Measurements from ENCODE around the gene PROCR. TPM values are rescaled to one million over a fixed set of nuclear protein-coding genes. Genes with fewer than 3 reads are reported as not detected.
A peak's percentile ranks its signal among the peaks of the same experiment; 100 is the strongest.

The PROCR gene
- total and polyA plus RNA-seq, 9 of the 15 experiments (the other 6 are each of a cell fraction or from before 2014, with no cell fraction given), result 1.6 to 7.1 (median 4.0) TPM

DNA sequence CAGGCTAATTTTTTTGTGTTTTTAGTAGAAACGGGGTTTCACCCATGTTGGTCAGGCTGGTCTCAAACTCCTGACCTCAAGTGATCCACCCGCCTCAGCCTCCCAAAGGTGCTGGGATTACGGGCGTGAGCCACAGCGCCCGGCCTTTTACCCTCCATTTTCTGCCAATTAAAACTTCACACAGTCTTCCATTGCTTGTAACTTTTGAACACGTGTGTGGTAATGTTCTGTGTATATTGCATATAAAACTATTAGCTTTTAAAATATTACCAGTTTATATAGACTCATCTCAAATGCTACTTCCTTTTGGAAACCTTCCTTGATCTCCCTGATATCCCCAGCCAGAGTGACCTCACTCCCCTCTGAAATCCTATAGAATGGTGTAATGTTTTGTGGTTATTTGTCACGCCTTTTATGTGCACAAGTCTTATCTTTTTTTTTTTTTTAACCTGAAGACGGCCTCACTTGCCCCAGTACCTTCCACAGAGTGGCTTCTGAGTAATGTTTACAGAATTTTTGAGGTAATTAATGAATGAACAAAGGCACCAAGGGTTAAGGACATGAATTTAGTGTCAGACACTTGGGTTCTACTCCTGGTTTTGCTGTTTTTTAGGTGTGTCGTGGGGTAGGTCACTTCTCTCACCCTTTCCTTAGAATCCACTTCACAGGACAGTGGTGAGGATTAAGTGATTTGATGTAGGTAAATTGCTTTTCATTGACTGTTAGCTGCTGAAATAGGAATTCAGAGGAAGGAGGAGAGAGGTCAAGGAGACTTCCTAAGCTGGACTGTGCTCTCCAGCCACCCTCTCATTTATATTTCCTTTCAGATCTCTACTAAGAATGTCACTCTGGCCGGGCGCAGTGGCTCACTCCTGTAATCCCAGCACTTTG, 43.4 kb downstream of the PROCR start (continued):
- TF ChIP-seq, protein P1, sequence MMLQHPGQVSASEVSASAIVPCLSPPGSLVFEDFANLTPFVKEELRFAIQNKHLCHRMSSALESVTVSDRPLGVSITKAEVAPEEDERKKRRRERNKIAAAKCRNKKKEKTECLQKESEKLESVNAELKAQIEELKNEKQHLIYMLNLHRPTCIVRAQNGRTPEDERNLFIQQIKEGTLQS (IDR thresholded peaks at IDR 0.05), result peak; percentile 81
- TF ChIP-seq, protein P1 (CRISPR knock-in tag; conservative IDR thresholded peaks at IDR 0.05), result no peak
- TF ChIP-seq LEF1 (IDR thresholded peaks at IDR 0.05) (peak; percentile 35; the same call in 1 of the 2 replicates), MBD2 (IDR thresholded peaks at IDR 0.05; ENCODE audit: borderline replicate concordance, low read depth) (no peak), ATF7 (IDR thresholded peaks at IDR 0.05) (peak; percentile 91), FOXJ3 (CRISPR knock-in tag; IDR thresholded peaks at IDR 0.05) (no peak), SMARCE1 (IDR thresholded peaks at IDR 0.05) (peak; percentile 79; the same call in 1 of the 2 replicates), DDX20 (tag; IDR thresholded peaks at IDR 0.05; ENCODE audit: low read depth) (no peak), CEBPB (tag; IDR thresholded peaks at IDR 0.05) (peak; percentile 55), MTA3 (IDR thresholded peaks at IDR 0.05; ENCODE audit: borderline replicate concordance) (no peak)
- TF ChIP-seq, protein P2, sequence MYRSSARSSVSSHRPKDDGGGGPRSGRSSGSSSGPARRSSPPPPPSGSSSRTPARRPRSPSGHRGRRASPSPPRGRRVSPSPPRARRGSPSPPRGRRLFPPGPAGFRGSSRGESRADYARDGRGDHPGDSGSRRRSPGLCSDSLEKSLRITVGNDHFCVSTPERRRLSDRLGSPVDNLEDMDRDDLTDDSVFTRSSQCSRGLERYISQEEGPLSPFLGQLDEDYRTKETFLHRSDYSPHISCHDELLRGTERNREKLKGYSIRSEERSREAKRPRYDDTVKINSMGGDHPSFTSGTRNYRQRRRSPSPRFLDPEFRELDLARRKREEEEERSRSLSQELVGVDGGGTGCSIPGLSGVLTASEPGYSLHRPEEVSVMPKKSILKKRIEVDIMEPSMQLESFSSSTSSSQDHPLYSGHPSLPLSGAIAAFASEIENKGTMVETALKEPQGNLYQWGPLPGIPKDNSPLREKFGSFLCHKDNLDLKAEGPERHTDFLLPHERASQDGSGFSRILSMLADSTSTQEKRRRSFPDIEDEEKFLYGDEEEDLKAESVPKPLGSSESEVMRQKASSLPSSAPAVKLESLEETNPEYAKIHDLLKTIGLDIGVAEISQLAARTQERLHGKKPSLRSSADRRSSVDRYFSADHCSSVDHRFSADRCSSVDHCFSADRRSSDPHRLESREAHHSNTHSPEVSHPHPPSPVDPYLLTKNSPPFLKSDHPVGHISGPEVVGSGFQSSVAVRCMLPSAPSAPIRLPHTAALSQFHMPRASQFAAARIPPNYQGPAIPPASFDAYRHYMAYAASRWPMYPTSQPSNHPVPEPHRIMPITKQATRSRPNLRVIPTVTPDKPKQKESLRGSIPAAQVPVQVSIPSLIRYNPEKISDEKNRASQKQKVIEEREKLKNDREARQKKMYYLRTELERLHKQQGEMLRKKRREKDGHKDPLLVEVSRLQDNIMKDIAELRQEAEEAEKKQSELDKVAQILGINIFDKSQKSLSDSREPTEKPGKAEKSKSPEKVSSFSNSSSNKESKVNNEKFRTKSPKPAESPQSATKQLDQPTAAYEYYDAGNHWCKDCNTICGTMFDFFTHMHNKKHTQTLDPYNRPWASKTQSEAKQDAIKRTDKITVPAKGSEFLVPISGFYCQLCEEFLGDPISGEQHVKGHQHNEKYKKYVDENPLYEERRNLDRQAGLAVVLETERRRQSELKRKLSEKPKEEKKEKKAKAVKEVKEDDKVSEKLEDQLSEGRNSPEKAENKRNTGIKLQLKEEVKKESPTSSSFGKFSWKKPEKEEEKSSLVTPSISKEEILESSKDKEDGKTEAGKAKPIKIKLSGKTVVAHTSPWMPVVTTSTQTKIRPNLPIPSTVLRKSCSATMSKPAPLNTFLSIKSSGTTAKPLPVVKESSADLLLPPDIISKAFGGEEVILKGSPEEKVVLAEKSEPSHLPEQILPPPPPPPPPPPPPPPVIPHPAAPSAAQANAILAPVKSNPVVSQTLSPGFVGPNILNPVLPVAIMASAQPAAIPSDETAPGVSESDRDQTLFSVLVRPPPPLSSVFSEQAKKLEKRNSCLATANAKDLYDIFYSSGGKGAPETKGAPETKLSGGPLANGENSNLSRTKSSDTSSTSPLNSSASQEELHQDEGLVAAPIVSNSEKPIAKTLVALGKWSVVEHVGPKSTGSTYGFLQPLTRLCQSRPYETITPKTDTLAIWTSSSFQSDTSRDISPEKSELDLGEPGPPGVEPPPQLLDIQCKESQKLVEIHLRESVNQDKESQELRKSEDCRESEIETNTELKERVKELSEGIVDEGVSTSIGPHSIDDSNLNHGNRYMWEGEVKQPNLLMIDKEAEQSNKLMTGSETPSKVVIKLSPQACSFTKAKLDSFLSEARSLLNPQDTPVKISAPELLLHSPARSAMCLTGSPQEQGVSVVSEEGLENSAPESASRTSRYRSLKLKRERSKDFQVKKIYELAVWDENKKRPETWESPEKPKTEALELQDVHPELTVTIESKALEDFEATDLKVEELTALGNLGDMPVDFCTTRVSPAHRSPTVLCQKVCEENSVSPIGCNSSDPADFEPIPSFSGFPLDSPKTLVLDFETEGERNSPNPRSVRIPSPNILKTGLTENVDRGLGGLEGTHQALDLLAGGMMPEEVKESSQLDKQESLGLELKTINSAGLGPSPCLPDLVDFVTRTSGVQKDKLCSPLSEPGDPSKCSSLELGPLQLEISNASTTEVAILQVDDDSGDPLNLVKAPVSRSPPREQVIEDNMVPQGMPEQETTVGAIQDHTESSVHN (IDR thresholded peaks at IDR 0.05; ENCODE audit: borderline replicate concordance in 1 of 2, low read depth in 1 of 2), result peak in 1 of 2 experiments; percentile 70; a peak in 2 of 4 replicates
